Astrocyte (in vitro differentiated cells and primary cell): Measurements from ENCODE around the gene BTN3A1. TPM values are rescaled to one million over a fixed set of nuclear protein-coding genes. Genes with fewer than 3 reads are reported as not detected.

ENCODE experiments used
- DNase-seq: peaks from one replicate; pipeline ENCODE4 v3.0.0-alpha.2; 2010; ENCODE audit warnings: low read depth
- FAIRE-seq: peaks from 2 replicates; lab custom pipeline; 2011; peaks lifted over from hg19 to GRCh38; lab: Jason Lieb, UNC
- H2AFZ ChIP-seq: 2 replicates; pipeline ENCODE4 v1.6.0; 2012; ENCODE audit warnings: low read depth, low read length, inconsistent platforms
- H3K27ac ChIP-seq: 2 replicates; pipeline ENCODE4 v1.5.1; 2011; ENCODE audit warnings: low read depth, low read length, inconsistent platforms
- H3K27me3 ChIP-seq: 2 replicates; pipeline ENCODE4 v1.6.0; 2011; ENCODE audit warnings: low read length, inconsistent platforms; ENCODE audit not compliant: insufficient read depth
- H3K36me3 ChIP-seq: 2 replicates; pipeline ENCODE4 v1.5.1; 2011; ENCODE audit warnings: low read length, inconsistent platforms; ENCODE audit not compliant: insufficient read depth
- H3K4me1 ChIP-seq: 2 replicates; pipeline ENCODE4 v1.5.1; 2011; ENCODE audit warnings: low read length, inconsistent platforms; ENCODE audit not compliant: insufficient read depth
- H3K4me2 ChIP-seq: 2 replicates; pipeline ENCODE4 v1.6.0; 2012; ENCODE audit warnings: low read length, inconsistent platforms
- H3K4me3 ChIP-seq: 2 replicates; pipeline ENCODE4 v1.5.1; 2011; ENCODE audit warnings: low read depth, mild to moderate bottlenecking, low read length, inconsistent platforms; ENCODE audit not compliant: insufficient read depth
- H3K79me2 ChIP-seq: 2 replicates; pipeline ENCODE4 v1.6.0; 2012; ENCODE audit warnings: mild to moderate bottlenecking, low read length, inconsistent platforms; ENCODE audit not compliant: insufficient read depth
- H3K9ac ChIP-seq: 2 replicates; pipeline ENCODE4 v1.6.0; 2012; ENCODE audit warnings: mild to moderate bottlenecking, low read length, inconsistent platforms
- H3K9me3 ChIP-seq: 2 replicates; pipeline ENCODE4 v1.5.1; 2012; ENCODE audit warnings: low read depth, mild to moderate bottlenecking, low read length, inconsistent platforms; ENCODE audit not compliant: insufficient read depth
- H4K20me1 ChIP-seq: 2 replicates; pipeline ENCODE4 v1.6.0; 2012; ENCODE audit warnings: low read length, inconsistent platforms; ENCODE audit not compliant: insufficient read depth
- H3K27ac Mint-ChIP-seq: one replicate; pipeline ENCODE4 v1.8.0; 2021; ENCODE audit warnings: mild to moderate bottlenecking, mixed read lengths; ENCODE audit not compliant: unreplicated experiment
- H3K27me3 Mint-ChIP-seq: one replicate; pipeline ENCODE4 v1.8.0; 2021; ENCODE audit warnings: low read depth, mixed read lengths; ENCODE audit not compliant: unreplicated experiment
- H3K36me3 Mint-ChIP-seq: one replicate; pipeline ENCODE4 v1.8.0; 2021; ENCODE audit warnings: low read depth, mixed read lengths; ENCODE audit not compliant: unreplicated experiment
- H3K4me1 Mint-ChIP-seq: one replicate; pipeline ENCODE4 v1.8.0; 2021; ENCODE audit warnings: low read depth, mixed read lengths; ENCODE audit not compliant: unreplicated experiment
- H3K4me3 Mint-ChIP-seq: one replicate; pipeline ENCODE4 v1.8.0; 2021; ENCODE audit warnings: mild to moderate bottlenecking, moderate library complexity, mixed read lengths; ENCODE audit not compliant: unreplicated experiment
- H3K9me3 Mint-ChIP-seq: one replicate; pipeline ENCODE4 v1.8.0; 2021; ENCODE audit warnings: mild to moderate bottlenecking, mixed read lengths; ENCODE audit not compliant: unreplicated experiment
- EZH2 ChIP-seq: IDR thresholded peaks from 2 replicates; pipeline ENCODE4 v1.6.1; 2012; ENCODE audit warnings: mild to moderate bottlenecking, low read length, inconsistent platforms; ENCODE audit not compliant: insufficient read depth
- total RNA-seq: library from RNA; stranded (reverse); gene quantifications from 2 replicates; pipeline ENCODE4 v1.2.1, GENCODE V29; 2021
- TF ChIP-seq, protein P1 (sequence below): IDR thresholded peaks from 2 replicates; pipeline ENCODE4 v1.5.1; 2011; ENCODE audit warnings: low read depth, mild to moderate bottlenecking, inconsistent platforms, low read length, moderate library complexity; ENCODE audit not compliant: insufficient read depth

Gene BTN3A1
- total RNA-seq, 1 donor from 2014 or later: 22.2 TPM

DNA sequence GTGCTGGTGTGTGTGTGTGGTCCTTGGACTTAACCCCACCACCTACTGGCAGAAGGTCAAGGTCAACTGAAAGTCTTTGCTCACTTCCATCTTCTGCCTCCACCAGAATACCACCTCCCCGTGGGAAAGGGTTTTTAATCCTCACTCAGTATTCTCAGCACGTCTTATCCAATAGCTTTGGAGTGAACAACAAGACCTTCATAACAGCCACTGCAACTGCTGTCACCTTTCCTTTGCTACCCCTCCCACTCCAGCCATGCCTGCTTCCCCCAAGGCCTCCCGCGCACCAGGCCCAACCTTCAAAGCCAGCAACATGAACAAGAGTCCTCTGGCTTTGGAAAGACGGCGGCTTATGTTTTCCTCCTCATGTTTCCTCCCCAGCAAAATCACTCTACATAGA, 20.0 kb upstream of the BTN3A1 start:
- Mint-ChIP-seq H3K36me3 (peaks cover 11% of the 10 kb centered on the region), H3K27me3 (no peaks in the 10 kb centered on the region), H3K27ac (no peak overlapping the region), H3K4me1 (peaks cover 3% of the 10 kb centered on the region), H3K9me3 (no peaks in the 10 kb centered on the region), H3K4me3 (peak overlapping the region; percentile 90)
- Histone ChIP-seq H3K27me3 (no peaks in the 10 kb centered on the region), H3K9me3 (no peaks in the 10 kb centered on the region), H3K4me3 (no peak overlapping the region), H3K4me2 (no peak overlapping the region), H3K9ac (no peak overlapping the region), H3K27ac (no peak overlapping the region), H4K20me1 (no peaks in the 10 kb centered on the region), H3K4me1 (peaks cover 6% of the 10 kb centered on the region), H3K36me3 (no peaks in the 10 kb centered on the region), H3K79me2 (no peaks in the 10 kb centered on the region), H2AFZ (no peak overlapping the region)
- TF ChIP-seq, protein P1, sequence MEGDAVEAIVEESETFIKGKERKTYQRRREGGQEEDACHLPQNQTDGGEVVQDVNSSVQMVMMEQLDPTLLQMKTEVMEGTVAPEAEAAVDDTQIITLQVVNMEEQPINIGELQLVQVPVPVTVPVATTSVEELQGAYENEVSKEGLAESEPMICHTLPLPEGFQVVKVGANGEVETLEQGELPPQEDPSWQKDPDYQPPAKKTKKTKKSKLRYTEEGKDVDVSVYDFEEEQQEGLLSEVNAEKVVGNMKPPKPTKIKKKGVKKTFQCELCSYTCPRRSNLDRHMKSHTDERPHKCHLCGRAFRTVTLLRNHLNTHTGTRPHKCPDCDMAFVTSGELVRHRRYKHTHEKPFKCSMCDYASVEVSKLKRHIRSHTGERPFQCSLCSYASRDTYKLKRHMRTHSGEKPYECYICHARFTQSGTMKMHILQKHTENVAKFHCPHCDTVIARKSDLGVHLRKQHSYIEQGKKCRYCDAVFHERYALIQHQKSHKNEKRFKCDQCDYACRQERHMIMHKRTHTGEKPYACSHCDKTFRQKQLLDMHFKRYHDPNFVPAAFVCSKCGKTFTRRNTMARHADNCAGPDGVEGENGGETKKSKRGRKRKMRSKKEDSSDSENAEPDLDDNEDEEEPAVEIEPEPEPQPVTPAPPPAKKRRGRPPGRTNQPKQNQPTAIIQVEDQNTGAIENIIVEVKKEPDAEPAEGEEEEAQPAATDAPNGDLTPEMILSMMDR: no peak
- no peak for TF ChIP-seq EZH2
- DNase-seq (no peak), FAIRE-seq (no peak)

DNA sequence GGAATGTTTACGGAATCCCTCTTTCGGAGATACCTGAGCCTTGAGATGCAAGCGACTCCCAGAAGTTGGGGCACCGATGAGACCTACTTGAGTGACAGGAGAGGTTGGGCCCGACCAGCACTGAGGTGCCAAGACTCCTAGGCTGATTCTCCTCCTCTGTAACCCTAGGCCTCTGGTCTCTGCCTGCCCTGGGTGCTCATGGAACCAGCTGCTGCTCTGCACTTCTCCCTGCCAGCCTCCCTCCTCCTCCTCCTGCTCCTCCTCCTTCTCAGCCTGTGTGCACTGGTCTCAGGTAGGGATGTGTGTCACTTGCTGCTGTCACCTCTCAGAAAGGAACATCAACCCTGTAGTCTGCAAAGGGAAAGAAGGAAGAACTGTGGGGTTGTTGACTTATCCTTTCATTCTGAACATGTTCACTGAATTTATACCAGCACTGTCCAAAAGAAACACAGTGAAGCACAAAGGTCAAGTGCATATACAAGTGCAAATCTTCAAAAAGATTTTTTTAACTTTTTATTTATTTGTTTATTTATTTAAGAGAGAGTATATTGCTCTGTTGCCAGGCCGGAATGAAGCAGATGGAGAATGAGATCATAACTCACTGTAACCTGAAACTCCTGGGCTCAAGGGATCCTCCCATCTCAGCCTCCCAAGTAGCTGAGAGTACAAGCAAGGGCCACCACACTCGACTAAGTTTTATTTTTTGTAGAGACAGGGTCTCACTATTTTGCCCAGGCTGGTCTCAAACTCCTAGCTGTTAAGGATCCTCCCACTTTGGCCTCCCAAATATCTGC, 18.3 kb upstream of the BTN3A1 start:
- peak overlapping the region; percentile 92 for H3K4me2 ChIP-seq
- H2AFZ ChIP-seq: peak overlapping the region; percentile 85
- Mint-ChIP-seq H3K27ac (peak overlapping the region; percentile 91), H3K9me3 (no peaks in the 10 kb centered on the region), H3K36me3 (peaks cover 9% of the 10 kb centered on the region), H3K4me3 (peak overlapping the region; percentile 90), H3K4me1 (peaks cover 14% of the 10 kb centered on the region), H3K27me3 (no peaks in the 10 kb centered on the region)
- FAIRE-seq: no peak
- H3K9me3 ChIP-seq: no peaks in the 10 kb centered on the region
- no peaks in the 10 kb centered on the region for H3K79me2 ChIP-seq
- H3K27me3 ChIP-seq: no peaks in the 10 kb centered on the region
- peak overlapping the region; percentile 91 for H3K9ac ChIP-seq
- TF ChIP-seq, protein P1: no peak
- TF ChIP-seq EZH2: no peak
- no peaks in the 10 kb centered on the region for H4K20me1 ChIP-seq
- peak overlapping the region; percentile 79 for H3K4me3 ChIP-seq
- no peaks in the 10 kb centered on the region for H3K36me3 ChIP-seq
- H3K4me1 ChIP-seq: peaks cover 16% of the 10 kb centered on the region
- peak; percentile 44 for DNase-seq
- H3K27ac ChIP-seq: peak overlapping the region; percentile 76

DNA sequence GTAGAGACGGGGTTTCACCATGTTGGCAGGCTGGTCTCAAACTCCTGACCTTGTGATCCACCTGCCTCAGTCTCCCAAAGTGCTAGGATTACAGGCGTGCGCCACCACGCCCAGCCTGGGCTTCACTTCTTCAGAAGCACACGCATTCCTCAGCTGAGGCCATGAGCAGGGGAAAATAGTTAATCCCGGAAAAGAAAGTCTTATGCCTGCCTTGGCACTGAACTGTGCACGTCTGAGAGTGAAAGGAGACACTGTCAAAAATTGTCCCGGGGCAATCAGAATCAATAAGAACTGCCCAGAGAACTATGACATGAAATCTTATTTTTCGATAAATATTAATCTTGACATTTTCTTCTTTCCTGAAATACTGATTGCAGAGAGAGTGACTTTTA, 16.3 kb upstream of the BTN3A1 start:
- H4K20me1 ChIP-seq: no peaks in the 10 kb centered on the region
- H3K27me3 ChIP-seq: no peaks in the 10 kb centered on the region
- H3K9ac ChIP-seq: no peak overlapping the region
- H3K4me3 ChIP-seq: no peak overlapping the region
- no peaks in the 10 kb centered on the region for H3K79me2 ChIP-seq
- H2AFZ ChIP-seq: no peak overlapping the region
- DNase-seq (no peak), FAIRE-seq (no peak)
- no peak overlapping the region for H3K27ac Mint-ChIP-seq
- H3K9me3 ChIP-seq: no peaks in the 10 kb centered on the region
- peaks cover 5% of the 10 kb centered on the region for H3K36me3 ChIP-seq
- H3K4me2 ChIP-seq: no peak overlapping the region
- no peaks in the 10 kb centered on the region for H3K9me3 Mint-ChIP-seq
- H3K27ac ChIP-seq: no peak overlapping the region
- no peaks in the 10 kb centered on the region for H3K27me3 Mint-ChIP-seq
- H3K4me3 Mint-ChIP-seq: no peak overlapping the region
- peaks cover 16% of the 10 kb centered on the region for H3K4me1 ChIP-seq
- TF ChIP-seq EZH2: no peak
- TF ChIP-seq, protein P1: no peak
- H3K4me1 Mint-ChIP-seq: peaks cover 20% of the 10 kb centered on the region
- peaks cover 17% of the 10 kb centered on the region for H3K36me3 Mint-ChIP-seq
